K562 (cell line): ENCODE data around the gene ZBTB46. TPM values are rescaled to one million over a fixed set of nuclear protein-coding genes. Genes with fewer than 3 reads are reported as not detected.

Source experiments
- ARID1B ChIP-seq: fragments of 450-650 bp; IDR thresholded peaks from 2 replicates; pipeline ENCODE4 v1.6.1; 2016; ENCODE audit warnings: antibody characterized with exemption, mild to moderate bottlenecking, inconsistent platforms
- MCM3 ChIP-seq: fragments of 450-650 bp; IDR thresholded peaks from 2 replicates; pipeline ENCODE4 v1.6.1; 2016
- POU5F1 ChIP-seq: fragments of 150-350 bp; IDR thresholded peaks from 2 replicates; pipeline ENCODE4 v1.6.1; 2014; ENCODE audit warnings: borderline replicate concordance, low read length, low read depth, mild to moderate bottlenecking; ENCODE audit not compliant: partially characterized antibody
- SOX6 ChIP-seq: fragments of 450-650 bp; IDR thresholded peaks from 2 replicates; pipeline ENCODE4 v1.6.1; 2014; ENCODE audit warnings: mild to moderate bottlenecking
- TBP ChIP-seq: optimal IDR thresholded peaks from 2 replicates; pipeline ENCODE3; 2011; ENCODE audit warnings: low read depth, low read length, improper control_type of control experiment
- ZFP91 ChIP-seq: sonication (generic); formaldehyde crosslinking; IDR thresholded peaks from 2 replicates; pipeline ENCODE4 v1.8.0; 2022; ENCODE audit warnings: mild to moderate bottlenecking, missing genetic modification reagents
- ZNF124 ChIP-seq: sonication (generic); formaldehyde crosslinking; IDR thresholded peaks from 2 replicates; pipeline ENCODE4 v1.8.1; 2022; ENCODE audit warnings: missing genetic modification reagents
- ZNF197 ChIP-seq: fragments of 200-800 bp; sonication (Bioruptor generic); IDR thresholded peaks from 2 replicates; pipeline ENCODE4 v1.6.1; 2016; ENCODE audit warnings: low read depth, missing genetic modification characterization, missing compliant biosample characterization
- ZNF3 ChIP-seq: fragments of 250-450 bp; sonication (Bioruptor Pico); IDR thresholded peaks from 2 replicates; pipeline ENCODE4 v1.5.0; 2021; ENCODE audit warnings: mild to moderate bottlenecking, moderate library complexity
- ZNF699 ChIP-seq: fragments of 250-450 bp; sonication (Bioruptor Pico); IDR thresholded peaks from 2 replicates; pipeline ENCODE4 v1.8.0; 2021; ENCODE audit warnings: mild to moderate bottlenecking, moderate library complexity; ENCODE audit not compliant: insufficient replicate concordance
- polyA plus RNA-seq, 8 experiments: library from polyadenylated mRNA; depleted of rRNA in 4 of 8; stranded (reverse) in 5 of 8; unstranded in 3 of 8; fragments of >200 nt; fragmentation: Nextera tagmentation in 2 of 8; fragmentation: Illumina TruSeq in 1 of 8; extraction: Ambion mirVana in 2 of 8; extraction: Trizol in 1 of 8; gene quantifications; 2 replicates each; pipeline versions ENCODE4 v1.2.1 to v1.2.3, GENCODE V29; 2011 to 2014; ENCODE audit warnings: inconsistent platforms in 1 of 8, missing spikeins in 1 of 8
- total RNA-seq, 7 experiments: library from RNA; depleted of rRNA in 6 of 7; stranded (reverse); fragments of >200 nt in 6 of 7; fragmentation: Illumina TruSeq in 2 of 7; extraction: Trizol in 2 of 7; gene quantifications; 2 replicates each; pipeline versions ENCODE4 v1.2.1 to v1.2.3, GENCODE V29; 2011 to 2021; ENCODE audit warnings: low replicate concordance in 1 of 7
- TF ChIP-seq, protein P1 (sequence below): sonication (generic); formaldehyde crosslinking; IDR thresholded peaks from 2 replicates; pipeline ENCODE4 v1.8.0; 2023; ENCODE audit warnings: missing genetic modification reagents, mild to moderate bottlenecking, borderline replicate concordance
- TF ChIP-seq, protein P2 (sequence below): fragments of 450-650 bp; formaldehyde crosslinking; IDR thresholded peaks from 2 replicates; pipeline ENCODE4 v1.4.0; 2020; ENCODE audit warnings: mild to moderate bottlenecking, mixed read lengths
- TF ChIP-seq, protein P3 (sequence below): sonication (generic); formaldehyde crosslinking; IDR thresholded peaks from 2 replicates; pipeline ENCODE4 v1.8.0; 2022; ENCODE audit warnings: mild to moderate bottlenecking, missing genetic modification reagents

Gene ZBTB46
- total and polyA plus RNA-seq, 9 of the 15 experiments (the other 6 are each of a cell fraction or from before 2014, with no cell fraction given) = 0.29 to 4.1 (median 1.1) TPM

DNA sequence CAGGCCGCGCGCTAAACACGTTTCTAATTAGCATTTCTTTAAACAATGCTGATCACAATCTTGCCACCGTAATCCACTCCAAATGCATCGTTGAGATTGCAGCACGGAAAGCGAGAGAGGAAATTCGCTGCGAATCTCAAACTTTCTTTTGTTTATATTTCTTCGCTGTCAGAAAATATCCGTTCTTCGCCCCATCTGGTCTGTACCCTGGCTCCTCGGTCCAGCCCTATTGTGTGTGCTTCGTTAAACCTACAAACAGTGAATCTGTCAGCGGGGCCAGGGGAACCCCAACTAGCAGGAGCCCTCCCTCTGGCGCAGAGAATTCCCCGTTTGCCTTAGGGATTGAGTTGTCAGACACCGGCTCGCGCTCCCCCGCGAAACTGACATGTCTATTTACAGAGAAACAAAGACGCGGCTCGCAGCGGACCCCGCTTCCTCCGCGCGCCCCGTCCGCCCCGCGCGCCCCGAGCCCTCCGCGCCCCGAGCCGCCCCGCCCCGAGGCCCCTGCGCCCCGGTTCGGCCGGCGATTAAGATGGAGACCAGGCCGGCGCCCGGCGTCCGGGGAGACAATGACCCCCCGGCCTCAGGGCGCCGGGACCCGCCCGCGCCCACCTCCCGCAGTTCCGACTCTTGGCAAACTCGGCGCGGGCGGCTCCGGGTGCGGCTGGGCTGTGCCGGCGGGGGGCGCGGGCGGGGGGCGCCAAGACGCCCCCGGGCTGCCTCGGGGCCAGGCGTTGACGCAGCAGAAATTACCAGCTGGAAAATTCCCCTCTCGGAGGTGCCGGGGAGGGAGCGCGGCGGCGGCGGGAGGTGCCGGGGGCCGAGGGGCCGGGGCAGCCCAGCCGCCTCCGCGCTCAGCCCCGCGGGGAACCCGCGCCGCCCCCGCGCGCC is 874 bp downstream of the ZBTB46 start (continued):
- TF ChIP-seq, protein P1, sequence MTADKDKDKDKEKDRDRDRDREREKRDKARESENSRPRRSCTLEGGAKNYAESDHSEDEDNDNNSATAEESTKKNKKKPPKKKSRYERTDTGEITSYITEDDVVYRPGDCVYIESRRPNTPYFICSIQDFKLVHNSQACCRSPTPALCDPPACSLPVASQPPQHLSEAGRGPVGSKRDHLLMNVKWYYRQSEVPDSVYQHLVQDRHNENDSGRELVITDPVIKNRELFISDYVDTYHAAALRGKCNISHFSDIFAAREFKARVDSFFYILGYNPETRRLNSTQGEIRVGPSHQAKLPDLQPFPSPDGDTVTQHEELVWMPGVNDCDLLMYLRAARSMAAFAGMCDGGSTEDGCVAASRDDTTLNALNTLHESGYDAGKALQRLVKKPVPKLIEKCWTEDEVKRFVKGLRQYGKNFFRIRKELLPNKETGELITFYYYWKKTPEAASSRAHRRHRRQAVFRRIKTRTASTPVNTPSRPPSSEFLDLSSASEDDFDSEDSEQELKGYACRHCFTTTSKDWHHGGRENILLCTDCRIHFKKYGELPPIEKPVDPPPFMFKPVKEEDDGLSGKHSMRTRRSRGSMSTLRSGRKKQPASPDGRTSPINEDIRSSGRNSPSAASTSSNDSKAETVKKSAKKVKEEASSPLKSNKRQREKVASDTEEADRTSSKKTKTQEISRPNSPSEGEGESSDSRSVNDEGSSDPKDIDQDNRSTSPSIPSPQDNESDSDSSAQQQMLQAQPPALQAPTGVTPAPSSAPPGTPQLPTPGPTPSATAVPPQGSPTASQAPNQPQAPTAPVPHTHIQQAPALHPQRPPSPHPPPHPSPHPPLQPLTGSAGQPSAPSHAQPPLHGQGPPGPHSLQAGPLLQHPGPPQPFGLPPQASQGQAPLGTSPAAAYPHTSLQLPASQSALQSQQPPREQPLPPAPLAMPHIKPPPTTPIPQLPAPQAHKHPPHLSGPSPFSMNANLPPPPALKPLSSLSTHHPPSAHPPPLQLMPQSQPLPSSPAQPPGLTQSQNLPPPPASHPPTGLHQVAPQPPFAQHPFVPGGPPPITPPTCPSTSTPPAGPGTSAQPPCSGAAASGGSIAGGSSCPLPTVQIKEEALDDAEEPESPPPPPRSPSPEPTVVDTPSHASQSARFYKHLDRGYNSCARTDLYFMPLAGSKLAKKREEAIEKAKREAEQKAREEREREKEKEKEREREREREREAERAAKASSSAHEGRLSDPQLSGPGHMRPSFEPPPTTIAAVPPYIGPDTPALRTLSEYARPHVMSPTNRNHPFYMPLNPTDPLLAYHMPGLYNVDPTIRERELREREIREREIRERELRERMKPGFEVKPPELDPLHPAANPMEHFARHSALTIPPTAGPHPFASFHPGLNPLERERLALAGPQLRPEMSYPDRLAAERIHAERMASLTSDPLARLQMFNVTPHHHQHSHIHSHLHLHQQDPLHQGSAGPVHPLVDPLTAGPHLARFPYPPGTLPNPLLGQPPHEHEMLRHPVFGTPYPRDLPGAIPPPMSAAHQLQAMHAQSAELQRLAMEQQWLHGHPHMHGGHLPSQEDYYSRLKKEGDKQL (CRISPR knock-in tag) = no peak
- TF ChIP-seq ZNF124 (CRISPR knock-in tag) = no peak
- TF ChIP-seq ARID1B = no peak
- no peak for TF ChIP-seq TBP
- TF ChIP-seq ZNF3 (CRISPR knock-in tag) = no peak
- peak; percentile 40; the same call in 1 of the 2 replicates for TF ChIP-seq SOX6
- TF ChIP-seq, protein P2, sequence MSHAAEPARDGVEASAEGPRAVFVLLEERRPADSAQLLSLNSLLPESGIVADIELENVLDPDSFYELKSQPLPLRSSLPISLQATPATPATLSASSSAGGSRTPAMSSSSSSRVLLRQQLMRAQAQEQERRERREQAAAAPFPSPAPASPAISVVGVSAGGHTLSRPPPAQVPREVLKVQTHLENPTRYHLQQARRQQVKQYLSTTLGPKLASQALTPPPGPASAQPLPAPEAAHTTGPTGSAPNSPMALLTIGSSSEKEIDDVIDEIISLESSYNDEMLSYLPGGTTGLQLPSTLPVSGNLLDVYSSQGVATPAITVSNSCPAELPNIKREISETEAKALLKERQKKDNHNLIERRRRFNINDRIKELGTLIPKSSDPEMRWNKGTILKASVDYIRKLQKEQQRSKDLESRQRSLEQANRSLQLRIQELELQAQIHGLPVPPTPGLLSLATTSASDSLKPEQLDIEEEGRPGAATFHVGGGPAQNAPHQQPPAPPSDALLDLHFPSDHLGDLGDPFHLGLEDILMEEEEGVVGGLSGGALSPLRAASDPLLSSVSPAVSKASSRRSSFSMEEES (CRISPR knock-in tag) = no peak
- TF ChIP-seq POU5F1 = no peak
- TF ChIP-seq ZNF699 (CRISPR knock-in tag) = no peak
- TF ChIP-seq ZNF197 (CRISPR knock-in tag) = no peak
- TF ChIP-seq, protein P3, sequence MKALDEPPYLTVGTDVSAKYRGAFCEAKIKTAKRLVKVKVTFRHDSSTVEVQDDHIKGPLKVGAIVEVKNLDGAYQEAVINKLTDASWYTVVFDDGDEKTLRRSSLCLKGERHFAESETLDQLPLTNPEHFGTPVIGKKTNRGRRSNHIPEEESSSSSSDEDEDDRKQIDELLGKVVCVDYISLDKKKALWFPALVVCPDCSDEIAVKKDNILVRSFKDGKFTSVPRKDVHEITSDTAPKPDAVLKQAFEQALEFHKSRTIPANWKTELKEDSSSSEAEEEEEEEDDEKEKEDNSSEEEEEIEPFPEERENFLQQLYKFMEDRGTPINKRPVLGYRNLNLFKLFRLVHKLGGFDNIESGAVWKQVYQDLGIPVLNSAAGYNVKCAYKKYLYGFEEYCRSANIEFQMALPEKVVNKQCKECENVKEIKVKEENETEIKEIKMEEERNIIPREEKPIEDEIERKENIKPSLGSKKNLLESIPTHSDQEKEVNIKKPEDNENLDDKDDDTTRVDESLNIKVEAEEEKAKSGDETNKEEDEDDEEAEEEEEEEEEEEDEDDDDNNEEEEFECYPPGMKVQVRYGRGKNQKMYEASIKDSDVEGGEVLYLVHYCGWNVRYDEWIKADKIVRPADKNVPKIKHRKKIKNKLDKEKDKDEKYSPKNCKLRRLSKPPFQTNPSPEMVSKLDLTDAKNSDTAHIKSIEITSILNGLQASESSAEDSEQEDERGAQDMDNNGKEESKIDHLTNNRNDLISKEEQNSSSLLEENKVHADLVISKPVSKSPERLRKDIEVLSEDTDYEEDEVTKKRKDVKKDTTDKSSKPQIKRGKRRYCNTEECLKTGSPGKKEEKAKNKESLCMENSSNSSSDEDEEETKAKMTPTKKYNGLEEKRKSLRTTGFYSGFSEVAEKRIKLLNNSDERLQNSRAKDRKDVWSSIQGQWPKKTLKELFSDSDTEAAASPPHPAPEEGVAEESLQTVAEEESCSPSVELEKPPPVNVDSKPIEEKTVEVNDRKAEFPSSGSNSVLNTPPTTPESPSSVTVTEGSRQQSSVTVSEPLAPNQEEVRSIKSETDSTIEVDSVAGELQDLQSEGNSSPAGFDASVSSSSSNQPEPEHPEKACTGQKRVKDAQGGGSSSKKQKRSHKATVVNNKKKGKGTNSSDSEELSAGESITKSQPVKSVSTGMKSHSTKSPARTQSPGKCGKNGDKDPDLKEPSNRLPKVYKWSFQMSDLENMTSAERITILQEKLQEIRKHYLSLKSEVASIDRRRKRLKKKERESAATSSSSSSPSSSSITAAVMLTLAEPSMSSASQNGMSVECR (CRISPR knock-in tag) = no peak
- no peak for TF ChIP-seq ZFP91 (CRISPR knock-in tag)
- no peak for TF ChIP-seq MCM3
